B cell (primary cell): ENCODE measurements around the gene LCE1A. TPM values are rescaled to one million over a fixed set of nuclear protein-coding genes. Genes with fewer than 3 reads are reported as not detected.

Experiments
- ATAC-seq: fragments of 200-7000 bp; cut with Tn5 transposase; one replicate; pipeline ENCODE4 v1.10.0; 2021; ENCODE audit warnings: low read depth, mild to moderate bottlenecking, moderate number of reproducible peaks, moderate library complexity
- CTCF ChIA-PET: fragments of 350-600 bp; sonication (Branson Sonifier 250); formaldehyde crosslinking; loops from one replicate; lab custom pipeline; 2021; ENCODE audit warnings: antibody characterized with exemption, inconsistent platforms; lab: Charles Lee
- POLR2A ChIA-PET: fragments of 350-600 bp; sonication (Branson Sonifier 250); formaldehyde crosslinking; loops from one replicate; lab custom pipeline; 2021; ENCODE audit warnings: antibody characterized with exemption; lab: Charles Lee
- DNase-seq: peaks from one replicate; pipeline ENCODE4 v3.0.0; 2013
- H2AFZ ChIP-seq: 2 replicates; pipeline ENCODE4 v1.6.1; 2012; ENCODE audit warnings: mild to moderate bottlenecking, low read depth, low read length; ENCODE audit not compliant: insufficient read depth, poor library complexity, severe bottlenecking
- H3K27ac ChIP-seq, 2 donors: 1 replicate in 1 of 2; 2 replicates in 1 of 2; pipeline ENCODE4 v1.5.1; 2012 to 2013; ENCODE audit warnings: low read length in 2 of 2, mild to moderate bottlenecking in 2 of 2, moderate library complexity in 1 of 2
- H3K27me3 ChIP-seq, 4 experiments: fragments of 200-600 bp in 1 of 4; sonication (generic) in 1 of 4; replicated peaks in 1 of 4; 1 replicate in 2 of 4; 2 replicates in 2 of 4; pipeline versions ENCODE4 v1.6.1 to v1.7.0; 2013 to 2016; ENCODE audit warnings: low read length in 3 of 4, mild to moderate bottlenecking in 2 of 4, mixed read lengths in 1 of 4, moderate library complexity in 1 of 4; ENCODE audit not compliant: insufficient read depth in 4 of 4, control insufficient read depth in 3 of 4; ENCODE audit errors: control extremely low read depth in 1 of 4
- H3K36me3 ChIP-seq, 2 experiments: replicated peaks in 1 of 2; 1 replicate in 1 of 2; 2 replicates in 1 of 2; pipeline versions ENCODE4 v1.6.1 to v1.7.1; 2013; ENCODE audit warnings: low read length in 1 of 2; ENCODE audit not compliant: insufficient read depth in 2 of 2, control insufficient read depth in 1 of 2; ENCODE audit errors: control extremely low read depth in 1 of 2, extremely low read depth in 1 of 2
- H3K4me1 ChIP-seq, 2 donors: fragments of 200-600 bp in 1 of 2; sonication (generic) in 1 of 2; 1 replicate in 1 of 2; 2 replicates in 1 of 2; pipeline versions ENCODE4 v1.5.1 to v1.6.1; 2013 to 2017; ENCODE audit warnings: low read length in 2 of 2; ENCODE audit not compliant: control insufficient read depth in 2 of 2, insufficient read depth in 2 of 2
- H3K4me2 ChIP-seq: replicated peaks from 2 replicates; pipeline ENCODE3; 2012; ENCODE audit warnings: mild to moderate bottlenecking, low read depth, low read length; ENCODE audit not compliant: poor library complexity, severe bottlenecking
- H3K4me3 ChIP-seq, 5 experiments: fragments of 200-600 bp in 1 of 5; sonication (generic) in 1 of 5; 1 replicate in 3 of 5; 2 replicates in 2 of 5; pipeline versions ENCODE4 v1.5.1 to v1.7.0; 2011 to 2016; ENCODE audit warnings: low read length in 4 of 5, mild to moderate bottlenecking in 4 of 5, low read depth in 2 of 5, control low read depth in 1 of 5, moderate library complexity in 1 of 5; ENCODE audit not compliant: insufficient read depth in 1 of 5; ENCODE audit errors: control extremely low read depth in 1 of 5, extremely low read depth in 1 of 5
- H3K79me2 ChIP-seq: fragments of 200-600 bp; sonication (generic); one replicate; pipeline ENCODE4 v1.6.0; 2016; ENCODE audit warnings: low read length; ENCODE audit not compliant: control insufficient read depth, insufficient read depth
- H3K9ac ChIP-seq: fragments of 200-600 bp; sonication (generic); 2 replicates; pipeline ENCODE4 v1.6.1; 2017; ENCODE audit warnings: mild to moderate bottlenecking, low read length, moderate library complexity
- H3K9me3 ChIP-seq, 3 donors: one replicate each; pipeline versions ENCODE4 v1.6.1 to v1.7.1; 2013; ENCODE audit warnings: low read length in 2 of 3; ENCODE audit not compliant: control insufficient read depth in 2 of 3, insufficient read depth in 1 of 3; ENCODE audit errors: control extremely low read depth in 1 of 3
- H4K20me1 ChIP-seq: 2 replicates; pipeline ENCODE4 v1.6.0; 2012; ENCODE audit warnings: mild to moderate bottlenecking, low read length; ENCODE audit not compliant: insufficient read depth, control insufficient read depth, poor library complexity, severe bottlenecking
- H3K27ac Mint-ChIP-seq: one replicate; pipeline ENCODE4 v1.8.0; 2021; ENCODE audit warnings: mixed read lengths
- H3K27me3 Mint-ChIP-seq: one replicate; pipeline ENCODE4 v1.8.0; 2021; ENCODE audit warnings: mixed read lengths
- H3K4me1 Mint-ChIP-seq: one replicate; pipeline ENCODE4 v1.8.0; 2021; ENCODE audit warnings: mixed read lengths
- H3K4me3 Mint-ChIP-seq: one replicate; pipeline ENCODE4 v1.8.0; 2021; ENCODE audit warnings: mixed read lengths
- H3K9me3 Mint-ChIP-seq: one replicate; pipeline ENCODE4 v1.8.0; 2022; ENCODE audit warnings: mixed read lengths; ENCODE audit not compliant: insufficient read depth
- CTCF ChIP-seq: fragments of 200-600 bp; IDR thresholded peaks from one replicate; pipeline ENCODE4 v1.8.0; 2022; ENCODE audit warnings: antibody characterized with exemption, mild to moderate bottlenecking
- EZH2 ChIP-seq: IDR thresholded peaks from 2 replicates; pipeline ENCODE4 v1.6.1; 2012; ENCODE audit warnings: borderline replicate concordance, low read depth, mild to moderate bottlenecking, moderate library complexity, low read length; ENCODE audit not compliant: insufficient read depth, poor library complexity, severe bottlenecking
- WGBS: methylation state at CpG from one replicate; pipeline ENCODE4 v1.1.5; 2013; ENCODE audit warnings: missing lambda C conversion rate; ENCODE audit not compliant: insufficient coverage; 5-methylcytosine and 5-hydroxymethylcytosine counted together
- intact Hi-C: fragments of 100-400 bp; cut with micrococcal nuclease; formaldehyde crosslinking; loops from one replicate; pipeline ENCODE4 v1.10.0; 2022
- polyA plus RNA-seq: library from polyadenylated mRNA; depleted of rRNA; stranded (reverse); fragments of >200 nt; gene quantifications from 2 replicates; pipeline ENCODE4 v1.2.3, GENCODE V29; 2012
- total RNA-seq, 2 donors: library from RNA; stranded (reverse); fragments of 120-200 nt in 1 of 2; gene quantifications; 1 replicate in 1 of 2; 2 replicates in 1 of 2; pipeline versions ENCODE4 v1.2.3 to v1.2.4, GENCODE V29; 2013 to 2022

Gene LCE1A
- total and polyA plus RNA-seq, 2 donors (not counting 1 experiment from before 2014, with no cell fraction given), result not detected

GRCh38 chr1:152864443-152864842 is 37.2 kb downstream of the LCE1A start:
- no peak for TF ChIP-seq EZH2
- no peak for TF ChIP-seq CTCF
- H3K9ac ChIP-seq, result no peak overlapping the region
- DNase-seq, result no peak
- H3K27ac ChIP-seq, result no peak overlapping the region
- H3K4me1 Mint-ChIP-seq, result no peaks in the 10 kb centered on the region
- no peak overlapping the region for H3K4me3 Mint-ChIP-seq
- CTCF ChIA-PET, result interaction anchor here (0.9 kb wide), 1 partner anchor 413 kb away, joined by 3 read pairs; no protein-coding TSS in a partner anchor
- no peaks in the 10 kb centered on the region for H3K9me3 Mint-ChIP-seq
- no peak overlapping the region for H3K27ac Mint-ChIP-seq
- H2AFZ ChIP-seq, result no peak overlapping the region
- no peaks in the 10 kb centered on the region for H3K9me3 ChIP-seq
- no peaks in the 10 kb centered on the region for H3K36me3 ChIP-seq
- H4K20me1 ChIP-seq, result no peaks in the 10 kb centered on the region
- no peak overlapping the region for H3K4me3 ChIP-seq
- no peaks in the 10 kb centered on the region for H3K4me1 ChIP-seq
- H3K27me3 Mint-ChIP-seq, result peaks cover 4% of the 10 kb centered on the region
- H3K27me3 ChIP-seq, result no peaks in the 10 kb centered on the region
- no peak for ATAC-seq
- intact Hi-C loops, result no loop called here
- H3K4me2 ChIP-seq, result no peak overlapping the region
- POLR2A ChIA-PET, result no interaction called here
- H3K79me2 ChIP-seq, result no peaks in the 10 kb centered on the region

GRCh38 chr1:152866321-152866720 is 39.0 kb downstream of the LCE1A start:
- no peak for ATAC-seq
- WGBS, result 100% methylated on average over 1 of the region's 2 CpGs
- H3K4me1 ChIP-seq, result no peaks in the 10 kb centered on the region
- no peaks in the 10 kb centered on the region for H4K20me1 ChIP-seq
- no peaks in the 10 kb centered on the region for H3K27me3 ChIP-seq
- intact Hi-C loops, result no loop called here
- H3K4me3 ChIP-seq, result no peak overlapping the region
- H3K4me3 Mint-ChIP-seq, result no peak overlapping the region
- peaks cover 4% of the 10 kb centered on the region for H3K27me3 Mint-ChIP-seq
- no peak overlapping the region for H3K9ac ChIP-seq
- H3K27ac ChIP-seq, result no peak overlapping the region
- no peaks in the 10 kb centered on the region for H3K36me3 ChIP-seq
- TF ChIP-seq EZH2 (no peak), CTCF (no peak)
- no peaks in the 10 kb centered on the region for H3K9me3 ChIP-seq
- no peak overlapping the region for H3K4me2 ChIP-seq
- ChIA-PET POLR2A (no interaction called here), CTCF (no interaction called here)
- no peak overlapping the region for H2AFZ ChIP-seq
- H3K27ac Mint-ChIP-seq, result no peak overlapping the region
- no peaks in the 10 kb centered on the region for H3K9me3 Mint-ChIP-seq
- no peaks in the 10 kb centered on the region for H3K4me1 Mint-ChIP-seq
- DNase-seq, result no peak
- no peaks in the 10 kb centered on the region for H3K79me2 ChIP-seq
